Neural cell (in vitro differentiated cells): ENCODE data around the gene ZNF536. TPM values are rescaled to one million over a fixed set of nuclear protein-coding genes. Genes with fewer than 3 reads are reported as not detected.

ENCODE experiments used
- H2AFZ ChIP-seq: fragments of 200-600, 300-800 bp; sonication (generic), shearing (Covaris generic); 2 replicates; pipeline ENCODE4 v1.6.0; 2014; ENCODE audit warnings: low read depth, mild to moderate bottlenecking, antibody characterized with exemption, low read length, moderate library complexity
- H3F3A ChIP-seq: fragments of 200-600 bp; shearing (Covaris generic); 2 replicates; pipeline ENCODE4 v1.6.1; 2016; ENCODE audit warnings: mild to moderate bottlenecking, moderate library complexity, mixed read lengths, antibody characterized with exemption, low read length; ENCODE audit not compliant: insufficient read depth, poor library complexity, severe bottlenecking
- H3K27ac ChIP-seq: fragments of 200-600, 300-800 bp; sonication (generic), shearing (Covaris generic); 2 replicates; pipeline ENCODE4 v1.5.1; 2014; ENCODE audit warnings: mild to moderate bottlenecking, low read length, moderate library complexity
- H3K27me3 ChIP-seq: fragments of 300-800, 200-600 bp; sonication (generic), shearing (Covaris generic); 2 replicates; pipeline ENCODE4 v1.6.0; 2014; ENCODE audit warnings: mild to moderate bottlenecking, low read depth, low read length, moderate library complexity; ENCODE audit not compliant: insufficient read depth
- H3K36me3 ChIP-seq: fragments of 300-800, 200-600 bp; sonication (generic), shearing (Covaris generic); 2 replicates; pipeline ENCODE4 v1.5.1; 2014; ENCODE audit warnings: mild to moderate bottlenecking, antibody characterized with exemption, low read length, moderate library complexity; ENCODE audit not compliant: insufficient read depth
- H3K4me2 ChIP-seq: fragments of 300-800, 200-600 bp; sonication (generic), shearing (Covaris generic); 2 replicates; pipeline ENCODE4 v1.6.0; 2014; ENCODE audit warnings: mild to moderate bottlenecking, low read length
- H3K4me3 ChIP-seq: fragments of 300-800, 200-600 bp; sonication (generic), shearing (Covaris generic); 2 replicates; pipeline ENCODE4 v1.5.1; 2014; ENCODE audit warnings: mild to moderate bottlenecking, low read length, moderate library complexity
- H3K79me2 ChIP-seq: fragments of 200-600 bp; shearing (Covaris generic); replicated peaks from 2 replicates; pipeline ENCODE4 v1.6.0; 2014; ENCODE audit warnings: mild to moderate bottlenecking, low read length, moderate library complexity; ENCODE audit not compliant: insufficient read depth
- H3K9ac ChIP-seq: fragments of 300-800, 200-600 bp; sonication (generic), shearing (Covaris generic); 2 replicates; pipeline ENCODE4 v1.6.1; 2016; ENCODE audit warnings: mild to moderate bottlenecking, low read length, mixed read lengths
- H3K9me2 ChIP-seq: fragments of 200-600 bp; shearing (Covaris generic); 2 replicates; pipeline ENCODE4 v1.6.1; 2016; ENCODE audit warnings: mild to moderate bottlenecking, low read length, mixed read lengths; ENCODE audit not compliant: insufficient read depth
- H3K9me3 ChIP-seq: fragments of 200-600, 300-800 bp; sonication (generic), shearing (Covaris generic); 2 replicates; pipeline ENCODE4 v1.6.1; 2016; ENCODE audit warnings: mild to moderate bottlenecking, mixed run types, low read length, moderate library complexity, mixed read lengths
- H4K20me1 ChIP-seq: fragments of 200-600 bp; shearing (Covaris generic); 2 replicates; pipeline ENCODE4 v1.6.1; 2016; ENCODE audit warnings: mild to moderate bottlenecking, mixed run types; ENCODE audit not compliant: insufficient read depth
- EP300 ChIP-seq: fragments of 450-650 bp; conservative IDR thresholded peaks from 2 replicates; pipeline ENCODE4 v1.6.1; 2014; ENCODE audit warnings: antibody characterized with exemption, mild to moderate bottlenecking, moderate library complexity; ENCODE audit not compliant: poor library complexity, severe bottlenecking
- EZH2 ChIP-seq: fragments of 200-600, 300-800 bp; shearing (Covaris generic), sonication (generic); IDR thresholded peaks from 2 replicates; pipeline ENCODE4 v1.6.1; 2014; ENCODE audit warnings: antibody characterized with exemption, low read length, borderline replicate concordance, mild to moderate bottlenecking; ENCODE audit not compliant: insufficient read depth, poor library complexity, severe bottlenecking
- MXI1 ChIP-seq: fragments of 450-650 bp; conservative IDR thresholded peaks from 2 replicates; pipeline ENCODE4 v1.6.1; 2014; ENCODE audit warnings: antibody characterized with exemption, mild to moderate bottlenecking; ENCODE audit not compliant: poor library complexity, severe bottlenecking
- POLR2AphosphoS5 ChIP-seq: IDR thresholded peaks from 2 replicates; pipeline ENCODE4 v1.6.1; 2012
- RAD21 ChIP-seq: fragments of 450-650 bp; conservative IDR thresholded peaks from 2 replicates; pipeline ENCODE4 v1.6.1; 2014; ENCODE audit warnings: antibody characterized with exemption, mild to moderate bottlenecking, moderate library complexity
- REST ChIP-seq: IDR thresholded peaks from 2 replicates; pipeline ENCODE4 v1.6.1; 2012; ENCODE audit warnings: borderline replicate concordance
- SMC3 ChIP-seq: fragments of 450-650 bp; conservative IDR thresholded peaks from 2 replicates; pipeline ENCODE4 v1.6.1; 2014; ENCODE audit warnings: antibody characterized with exemption, mild to moderate bottlenecking, moderate library complexity; ENCODE audit not compliant: poor library complexity
- TAF1 ChIP-seq: IDR thresholded peaks from 2 replicates; pipeline ENCODE4 v1.6.1; 2012; ENCODE audit warnings: low read depth
- polyA plus RNA-seq: library from polyadenylated mRNA; depleted of rRNA; stranded (reverse); fragments of >200 nt; gene quantifications from 2 replicates; pipeline ENCODE4 v1.2.3, GENCODE V29; 2014
- TF ChIP-seq, protein P1 (sequence below): fragments of 450-650 bp; IDR thresholded peaks from 2 replicates; pipeline ENCODE4 v1.5.1; 2014; ENCODE audit warnings: antibody characterized with exemption, mild to moderate bottlenecking, moderate library complexity; ENCODE audit not compliant: poor library complexity, severe bottlenecking

Gene ZNF536
- polyA plus RNA-seq, 1 donor from 2014 or later, result 13.9 TPM

DNA sequence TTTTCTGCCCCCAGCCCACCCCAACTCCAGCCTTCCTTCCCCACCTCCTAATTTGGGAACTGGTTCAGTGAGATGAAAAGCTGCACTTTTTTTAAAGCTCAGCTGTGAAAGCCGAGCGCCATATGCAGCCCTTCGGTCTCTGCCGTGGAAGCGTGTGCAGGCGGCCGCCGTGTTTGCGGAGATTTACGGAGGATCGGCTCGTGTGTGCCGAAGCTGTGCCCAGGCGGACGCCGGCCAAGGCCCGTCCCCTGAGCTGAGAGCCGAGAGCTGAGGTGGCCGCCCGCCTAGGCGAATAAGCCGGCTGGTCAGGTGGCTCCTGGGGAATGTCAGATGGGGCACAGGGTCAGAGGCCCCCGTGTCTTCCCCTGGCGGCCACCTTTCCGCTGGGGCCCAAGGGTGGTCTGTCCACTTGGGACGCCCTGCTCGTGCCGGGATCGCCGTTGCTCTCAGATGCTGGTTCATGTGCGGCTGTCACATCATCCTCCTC lies 78.7 kb downstream of the ZNF536 start:
- H3K9ac ChIP-seq, result no peak overlapping the region

DNA sequence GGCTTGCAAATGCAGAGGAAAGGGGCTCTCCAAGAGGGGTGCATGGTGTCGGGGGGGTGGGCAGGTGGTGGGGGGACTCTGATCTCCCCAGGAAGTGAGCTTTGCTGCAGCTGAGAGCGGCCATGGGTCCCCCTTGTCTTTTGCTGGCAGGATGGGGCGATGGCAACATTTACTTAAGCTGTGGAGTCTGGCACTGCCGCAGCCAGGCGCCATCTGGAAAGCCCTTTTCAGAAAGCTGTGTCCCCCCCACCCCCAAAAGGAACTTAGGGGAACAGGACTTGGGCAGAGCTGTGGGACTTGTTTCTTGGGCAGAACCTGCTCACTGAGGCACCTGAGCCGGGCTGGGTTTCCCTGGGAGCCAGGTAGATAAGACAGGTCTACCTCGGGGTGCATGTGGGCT lies 80.7 kb downstream of the ZNF536 start:
- Histone ChIP-seq H3K9ac (no peak overlapping the region), H3K9me2 (no peaks in the 10 kb centered on the region), H4K20me1 (no peaks in the 10 kb centered on the region), H3K4me3 (no peak overlapping the region), H3K27me3 (no peaks in the 10 kb centered on the region), H3K4me2 (no peak overlapping the region), H3K36me3 (no peaks in the 10 kb centered on the region), H3K27ac (no peak overlapping the region), H3K9me3 (no peaks in the 10 kb centered on the region), H3F3A (no peaks in the 10 kb centered on the region), H3K79me2 (no peaks in the 10 kb centered on the region), H2AFZ (no peak overlapping the region)
- TF ChIP-seq EP300 (no peak), POLR2AphosphoS5 (no peak), REST (no peak), TAF1 (no peak), SMC3 (no peak), RAD21 (no peak), MXI1 (no peak)
- TF ChIP-seq, protein P1, sequence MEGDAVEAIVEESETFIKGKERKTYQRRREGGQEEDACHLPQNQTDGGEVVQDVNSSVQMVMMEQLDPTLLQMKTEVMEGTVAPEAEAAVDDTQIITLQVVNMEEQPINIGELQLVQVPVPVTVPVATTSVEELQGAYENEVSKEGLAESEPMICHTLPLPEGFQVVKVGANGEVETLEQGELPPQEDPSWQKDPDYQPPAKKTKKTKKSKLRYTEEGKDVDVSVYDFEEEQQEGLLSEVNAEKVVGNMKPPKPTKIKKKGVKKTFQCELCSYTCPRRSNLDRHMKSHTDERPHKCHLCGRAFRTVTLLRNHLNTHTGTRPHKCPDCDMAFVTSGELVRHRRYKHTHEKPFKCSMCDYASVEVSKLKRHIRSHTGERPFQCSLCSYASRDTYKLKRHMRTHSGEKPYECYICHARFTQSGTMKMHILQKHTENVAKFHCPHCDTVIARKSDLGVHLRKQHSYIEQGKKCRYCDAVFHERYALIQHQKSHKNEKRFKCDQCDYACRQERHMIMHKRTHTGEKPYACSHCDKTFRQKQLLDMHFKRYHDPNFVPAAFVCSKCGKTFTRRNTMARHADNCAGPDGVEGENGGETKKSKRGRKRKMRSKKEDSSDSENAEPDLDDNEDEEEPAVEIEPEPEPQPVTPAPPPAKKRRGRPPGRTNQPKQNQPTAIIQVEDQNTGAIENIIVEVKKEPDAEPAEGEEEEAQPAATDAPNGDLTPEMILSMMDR, result no peak

More for the DNA sequence above, 78.7 kb downstream of the ZNF536 start:
- Histone ChIP-seq H4K20me1 (no peaks in the 10 kb centered on the region), H3K27me3 (no peaks in the 10 kb centered on the region), H3K79me2 (no peaks in the 10 kb centered on the region), H3K4me3 (no peak overlapping the region), H3K36me3 (no peaks in the 10 kb centered on the region), H2AFZ (no peak overlapping the region), H3F3A (no peaks in the 10 kb centered on the region), H3K27ac (no peak overlapping the region), H3K9me3 (no peaks in the 10 kb centered on the region), H3K4me2 (no peak overlapping the region), H3K9me2 (no peaks in the 10 kb centered on the region)
- TF ChIP-seq TAF1 (no peak), REST (no peak), EZH2 (no peak), RAD21 (no peak), EP300 (no peak), SMC3 (no peak), POLR2AphosphoS5 (no peak), MXI1 (no peak)
- TF ChIP-seq, protein P1, result no peak
